MM.1S (cell line): ENCODE results near the gene SSBP4.

Experiments used
- DNase-seq: peaks from one replicate; pipeline ENCODE4 v3.0.0-alpha.2; 2015
- H2AFZ ChIP-seq: fragments of 300-600 bp; sonication (generic); 2 replicates; pipeline ENCODE4 v1.6.0; 2016; ENCODE audit warnings: antibody characterized with exemption, low read length
- H3F3A ChIP-seq: fragments of 300-600 bp; sonication (generic); 2 replicates; pipeline ENCODE4 v1.6.1; 2016; ENCODE audit warnings: mild to moderate bottlenecking, antibody characterized with exemption, low read length, moderate library complexity, mixed read lengths; ENCODE audit not compliant: insufficient read depth
- H3K27ac ChIP-seq: fragments of 300-600 bp; sonication (generic); 2 replicates; pipeline ENCODE4 v1.5.1; 2016; ENCODE audit warnings: mild to moderate bottlenecking, low read length
- H3K27me3 ChIP-seq: fragments of 300-600 bp; sonication (generic); replicated peaks from 2 replicates; pipeline ENCODE4 v1.6.0; 2016; ENCODE audit warnings: low read length; ENCODE audit not compliant: insufficient read depth
- H3K36me3 ChIP-seq: fragments of 300-600 bp; sonication (generic); replicated peaks from 2 replicates; pipeline ENCODE4 v1.6.1; 2016; ENCODE audit warnings: mild to moderate bottlenecking, low read length, mixed read lengths; ENCODE audit not compliant: insufficient read depth
- H3K4me1 ChIP-seq: fragments of 300-600 bp; sonication (generic); 2 replicates; pipeline ENCODE4 v1.6.1; 2016; ENCODE audit warnings: low read length, mixed read lengths
- H3K4me2 ChIP-seq: fragments of 300-600 bp; sonication (generic); 2 replicates; pipeline ENCODE4 v1.6.0; 2016; ENCODE audit warnings: low read depth, low read length
- H3K4me3 ChIP-seq: fragments of 300-600 bp; sonication (generic); 2 replicates; pipeline ENCODE4 v1.5.1; 2016; ENCODE audit warnings: low read length, mixed read lengths
- H3K79me2 ChIP-seq: fragments of 300-600 bp; sonication (generic); 2 replicates; pipeline ENCODE4 v1.6.1; 2016; ENCODE audit warnings: mixed run types, low read length, mixed read lengths
- H3K9ac ChIP-seq: fragments of 300-600 bp; sonication (generic); 2 replicates; pipeline ENCODE4 v1.6.1; 2016; ENCODE audit warnings: low read length, mixed read lengths
- H3K9me2 ChIP-seq: fragments of 300-600 bp; sonication (generic); replicated peaks from 2 replicates; pipeline ENCODE4 v1.6.1; 2016; ENCODE audit warnings: mild to moderate bottlenecking, low read length, mixed read lengths; ENCODE audit not compliant: insufficient read depth
- H3K9me3 ChIP-seq: fragments of 300-600 bp; sonication (generic); replicated peaks from 2 replicates; pipeline ENCODE4 v1.6.1; 2016; ENCODE audit warnings: mild to moderate bottlenecking, low read length, mixed read lengths; ENCODE audit not compliant: insufficient read depth
- H4K20me1 ChIP-seq: fragments of 300-600 bp; sonication (generic); 2 replicates; pipeline ENCODE4 v1.6.1; 2016; ENCODE audit warnings: mild to moderate bottlenecking, low read length, moderate library complexity, mixed read lengths; ENCODE audit not compliant: insufficient read depth
- EZH2 ChIP-seq: fragments of 300-600 bp; sonication (generic); optimal IDR thresholded peaks from 2 replicates; pipeline ENCODE3; 2017; ENCODE audit warnings: low read depth, mild to moderate bottlenecking, antibody characterized with exemption, low read length, mixed read lengths
- EZH2phosphoT487 ChIP-seq: fragments of 300-600 bp; sonication (generic); IDR thresholded peaks from 2 replicates; pipeline ENCODE4 v1.6.1; 2018; ENCODE audit warnings: antibody characterized with exemption, low read length
- TF ChIP-seq, protein P1 (sequence below): fragments of 300-600 bp; sonication (generic); IDR thresholded peaks from 2 replicates; pipeline ENCODE4 v1.5.1; 2016; ENCODE audit warnings: antibody characterized with exemption, low read length, mixed read lengths

Gene SSBP4

DNA sequence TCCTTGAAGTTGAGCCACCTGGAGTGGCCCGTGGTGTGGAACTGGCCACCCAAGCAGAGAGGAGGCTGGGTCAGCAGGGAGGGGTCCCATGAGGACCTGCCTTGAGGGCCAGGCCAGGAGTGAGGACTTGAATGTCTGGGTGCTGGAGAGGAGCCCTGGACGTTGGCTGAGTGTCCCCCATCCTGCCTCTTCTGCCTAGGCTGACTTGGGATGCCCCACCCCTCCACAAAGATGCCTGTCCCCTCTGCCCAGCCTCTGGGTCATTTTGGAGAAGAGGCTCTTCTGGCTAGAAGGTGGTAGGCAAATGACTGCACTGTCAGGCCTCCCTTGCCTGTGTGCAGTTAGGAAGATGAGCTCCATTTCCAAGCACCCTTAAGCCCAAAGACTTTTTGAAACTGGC is 1.7 kb downstream of the SSBP4 start:
- peaks cover 10% of the 10 kb centered on the region for H3F3A ChIP-seq
- H3K79me2 ChIP-seq = no peaks in the 10 kb centered on the region
- H3K27ac ChIP-seq = no peak overlapping the region
- no peak for DNase-seq
- no peaks in the 10 kb centered on the region for H3K36me3 ChIP-seq
- no peaks in the 10 kb centered on the region for H3K9me3 ChIP-seq
- H2AFZ ChIP-seq = no peak overlapping the region
- H3K4me1 ChIP-seq = peaks cover 6% of the 10 kb centered on the region
- TF ChIP-seq EZH2 = no peak
- TF ChIP-seq EZH2phosphoT487 = no peak
- TF ChIP-seq, protein P1, sequence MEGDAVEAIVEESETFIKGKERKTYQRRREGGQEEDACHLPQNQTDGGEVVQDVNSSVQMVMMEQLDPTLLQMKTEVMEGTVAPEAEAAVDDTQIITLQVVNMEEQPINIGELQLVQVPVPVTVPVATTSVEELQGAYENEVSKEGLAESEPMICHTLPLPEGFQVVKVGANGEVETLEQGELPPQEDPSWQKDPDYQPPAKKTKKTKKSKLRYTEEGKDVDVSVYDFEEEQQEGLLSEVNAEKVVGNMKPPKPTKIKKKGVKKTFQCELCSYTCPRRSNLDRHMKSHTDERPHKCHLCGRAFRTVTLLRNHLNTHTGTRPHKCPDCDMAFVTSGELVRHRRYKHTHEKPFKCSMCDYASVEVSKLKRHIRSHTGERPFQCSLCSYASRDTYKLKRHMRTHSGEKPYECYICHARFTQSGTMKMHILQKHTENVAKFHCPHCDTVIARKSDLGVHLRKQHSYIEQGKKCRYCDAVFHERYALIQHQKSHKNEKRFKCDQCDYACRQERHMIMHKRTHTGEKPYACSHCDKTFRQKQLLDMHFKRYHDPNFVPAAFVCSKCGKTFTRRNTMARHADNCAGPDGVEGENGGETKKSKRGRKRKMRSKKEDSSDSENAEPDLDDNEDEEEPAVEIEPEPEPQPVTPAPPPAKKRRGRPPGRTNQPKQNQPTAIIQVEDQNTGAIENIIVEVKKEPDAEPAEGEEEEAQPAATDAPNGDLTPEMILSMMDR = no peak
- H3K4me2 ChIP-seq = no peak overlapping the region
- no peaks in the 10 kb centered on the region for H3K9me2 ChIP-seq
- no peak overlapping the region for H3K4me3 ChIP-seq
- H3K9ac ChIP-seq = no peak overlapping the region
- H3K27me3 ChIP-seq = peaks cover 30% of the 10 kb centered on the region
- no peaks in the 10 kb centered on the region for H4K20me1 ChIP-seq

DNA sequence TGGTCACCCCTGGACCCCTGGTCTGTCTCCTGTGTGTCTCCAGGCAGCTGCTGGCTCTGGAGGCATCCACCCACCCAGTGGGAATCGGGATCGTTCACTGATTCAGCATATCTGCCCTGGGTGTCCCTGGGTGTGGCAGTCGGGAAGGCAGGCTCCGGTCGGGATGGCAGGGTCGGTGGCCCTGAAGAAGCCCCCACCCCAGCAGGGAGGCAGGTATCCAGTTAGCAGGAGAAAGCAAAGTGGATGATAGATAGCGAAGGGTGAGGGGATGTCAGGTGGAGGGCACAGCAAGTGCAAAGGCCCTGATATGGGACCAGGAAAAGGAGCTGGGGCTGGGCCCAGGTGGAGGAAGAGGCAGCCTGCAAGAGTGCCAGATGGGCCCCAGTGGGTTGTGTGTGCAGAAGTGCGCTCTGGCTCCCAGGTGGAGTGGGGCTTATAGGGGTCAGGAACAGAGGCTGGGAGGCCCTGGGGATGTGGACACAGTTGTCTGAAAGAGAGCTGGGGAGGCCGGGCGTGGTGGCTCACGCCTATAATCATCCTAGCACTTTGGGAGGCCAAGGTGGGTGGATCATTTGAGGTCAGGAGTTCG is 2.3 kb downstream of the SSBP4 start:
- TF ChIP-seq, protein P1 = no peak
- Histone ChIP-seq H3K4me3 (no peak overlapping the region), H2AFZ (no peak overlapping the region), H4K20me1 (no peaks in the 10 kb centered on the region), H3K4me1 (peaks cover 6% of the 10 kb centered on the region), H3K79me2 (no peaks in the 10 kb centered on the region), H3K4me2 (no peak overlapping the region), H3K9ac (no peak overlapping the region), H3K27me3 (peaks cover 24% of the 10 kb centered on the region), H3K27ac (no peak overlapping the region), H3K36me3 (no peaks in the 10 kb centered on the region), H3K9me3 (no peaks in the 10 kb centered on the region), H3K9me2 (no peaks in the 10 kb centered on the region), H3F3A (peaks cover 10% of the 10 kb centered on the region)
- no peak for DNase-seq

DNA sequence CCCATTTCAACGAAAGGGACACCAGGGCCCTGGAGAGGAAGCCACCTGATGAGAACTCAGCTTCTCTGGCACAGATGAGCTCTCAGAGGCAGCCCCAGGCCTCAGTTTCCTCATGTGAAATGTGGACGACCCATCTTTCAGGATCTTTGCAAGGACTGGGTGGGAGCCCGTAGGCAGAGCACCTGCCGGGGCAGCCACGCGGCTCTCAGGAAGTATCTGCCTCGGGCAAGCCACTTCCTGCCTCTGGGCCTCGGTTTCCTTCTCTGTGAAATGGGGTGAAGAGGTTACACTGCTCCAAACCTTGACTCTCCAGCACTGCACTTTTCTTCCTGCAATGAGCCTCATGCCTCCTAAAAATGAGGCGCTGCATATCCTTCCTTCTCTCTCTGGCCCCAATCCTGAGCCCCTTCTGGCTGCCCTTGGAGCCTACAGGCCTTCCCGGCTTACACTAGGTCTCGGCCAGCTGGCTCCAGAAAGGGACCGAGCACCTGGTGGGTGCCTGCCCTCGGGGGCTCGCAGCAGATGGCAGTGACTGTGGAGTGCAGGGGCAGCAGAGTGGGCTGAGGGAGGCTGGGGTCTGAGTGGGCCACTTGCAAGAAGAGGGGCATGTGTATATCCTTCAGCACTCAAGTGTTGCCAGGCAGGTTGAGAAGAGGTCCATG is 3.5 kb downstream of the SSBP4 start:
- no peak overlapping the region for H3K27ac ChIP-seq
- no peak overlapping the region for H2AFZ ChIP-seq
- no peaks in the 10 kb centered on the region for H3K79me2 ChIP-seq
- H3K4me2 ChIP-seq = no peak overlapping the region
- no peaks in the 10 kb centered on the region for H4K20me1 ChIP-seq
- peaks cover 10% of the 10 kb centered on the region for H3F3A ChIP-seq
- H3K4me3 ChIP-seq = no peak overlapping the region
- peaks cover 13% of the 10 kb centered on the region for H3K27me3 ChIP-seq
- no peaks in the 10 kb centered on the region for H3K36me3 ChIP-seq
- no peaks in the 10 kb centered on the region for H3K9me3 ChIP-seq
- H3K9ac ChIP-seq = no peak overlapping the region
- DNase-seq = no peak
- peaks cover 6% of the 10 kb centered on the region for H3K4me1 ChIP-seq
- no peaks in the 10 kb centered on the region for H3K9me2 ChIP-seq
- TF ChIP-seq EZH2 (no peak), EZH2phosphoT487 (no peak)
- TF ChIP-seq, protein P1 = no peak
